ENCODE data around the gene DNAH14. TPM values are rescaled to one million over a fixed set of nuclear protein-coding genes. Genes with fewer than 3 reads are reported as not detected.
"Not testable (repeated sequence)": the region's sequence is repeated elsewhere in the genome, so short reads cannot be mapped to it uniquely, and the experiment has no call there.

Gene DNAH14
- total RNA-seq, 2 donors from 2014 or later = 2.6 TPM; not detected in 1

GRCh38 chr1:225155555-225155954 is 226.1 kb downstream of the DNAH14 start:
- Histone ChIP-seq H3K4me1 (ENCODE audit: control insufficient read depth in 1 of 2, low read depth in 2 of 2) (no peaks in the 10 kb centered on the region), H3K36me3 (no peaks in the 10 kb centered on the region), H3K4me3 (no peak overlapping the region), H3K27ac (no peak overlapping the region), H3K9me3 (no peaks in the 10 kb centered on the region), H3K27me3 (replicated peaks; ENCODE audit: insufficient read depth) (no peaks in the 10 kb centered on the region)
- ATAC-seq (ENCODE audit: insufficient number of reproducible peaks, low FRiP score, low read depth) (no peak), DNase-seq (ENCODE audit: low spot score) (no peak)
- no peak for TF ChIP-seq CTCF (IDR thresholded peaks at IDR 0.05)

GRCh38 chr1:225156254-225156653 is 226.8 kb downstream of the DNAH14 start:
- ATAC-seq (ENCODE audit: insufficient number of reproducible peaks, low FRiP score, low read depth) = no peak
- no peaks in the 10 kb centered on the region for H3K9me3 ChIP-seq
- TF ChIP-seq CTCF (IDR thresholded peaks at IDR 0.05) = no peak

GRCh38 chr1:225158291-225158690 is 228.8 kb downstream of the DNAH14 start:
- Histone ChIP-seq H3K27ac (no peak overlapping the region), H3K4me1 (ENCODE audit: control insufficient read depth in 1 of 2, low read depth in 2 of 2) (no peaks in the 10 kb centered on the region), H3K4me3 (no peak overlapping the region), H3K27me3 (replicated peaks; ENCODE audit: insufficient read depth) (no peaks in the 10 kb centered on the region), H3K9me3 (no peaks in the 10 kb centered on the region), H3K36me3 (no peaks in the 10 kb centered on the region)
- ATAC-seq (ENCODE audit: insufficient number of reproducible peaks, low FRiP score, low read depth) = no peak
- DNase-seq (ENCODE audit: low spot score) = no peak
- TF ChIP-seq CTCF (IDR thresholded peaks at IDR 0.05) = no peak

More at GRCh38 chr1:225156254-225156653, 226.8 kb downstream of the DNAH14 start:
- no peak for DNase-seq (ENCODE audit: low spot score)
- H3K4me1 ChIP-seq (ENCODE audit: control insufficient read depth in 1 of 2, low read depth in 2 of 2) = no peaks in the 10 kb centered on the region
- H3K4me3 ChIP-seq = no peak overlapping the region
- no peaks in the 10 kb centered on the region for H3K27me3 ChIP-seq (replicated peaks; ENCODE audit: insufficient read depth)
- no peaks in the 10 kb centered on the region for H3K36me3 ChIP-seq
- no peak overlapping the region for H3K27ac ChIP-seq

GRCh38 chr1:225159793-225160192 is 230.3 kb downstream of the DNAH14 start:
- H3K27me3 ChIP-seq (replicated peaks; ENCODE audit: insufficient read depth) = no peaks in the 10 kb centered on the region
- no peaks in the 10 kb centered on the region for H3K9me3 ChIP-seq
- no peaks in the 10 kb centered on the region for H3K36me3 ChIP-seq
- no peak overlapping the region for H3K4me3 ChIP-seq
- no peak for DNase-seq (ENCODE audit: low spot score)
- no peak overlapping the region for H3K27ac ChIP-seq
- TF ChIP-seq CTCF (IDR thresholded peaks at IDR 0.05) = no peak
- no peaks in the 10 kb centered on the region for H3K4me1 ChIP-seq (ENCODE audit: control insufficient read depth in 1 of 2, low read depth in 2 of 2)
- no peak for ATAC-seq (ENCODE audit: insufficient number of reproducible peaks, low FRiP score, low read depth)

GRCh38 chr1:225177409-225177808 is 247.9 kb downstream of the DNAH14 start:
- not testable (repeated sequence) for H3K4me1 ChIP-seq (ENCODE audit: control insufficient read depth in 1 of 2, low read depth in 2 of 2); ATAC-seq (ENCODE audit: insufficient number of reproducible peaks, low FRiP score, low read depth); DNase-seq (ENCODE audit: low spot score); H3K27me3 ChIP-seq (replicated peaks; ENCODE audit: insufficient read depth); H3K4me3 ChIP-seq; H3K27ac ChIP-seq; H3K9me3 ChIP-seq; H3K36me3 ChIP-seq

- H3K4me3 ChIP-seq = no peak overlapping the region
- TF ChIP-seq CTCF (IDR thresholded peaks at IDR 0.05) = no peak
- H3K27ac ChIP-seq = no peak overlapping the region
- DNase-seq (ENCODE audit: low spot score) (no peak), ATAC-seq (ENCODE audit: insufficient number of reproducible peaks, low FRiP score, low read depth) (no peak)
- no peaks in the 10 kb centered on the region for H3K27me3 ChIP-seq (replicated peaks; ENCODE audit: insufficient read depth)
- no peaks in the 10 kb centered on the region for H3K36me3 ChIP-seq
- no peaks in the 10 kb centered on the region for H3K4me1 ChIP-seq (ENCODE audit: control insufficient read depth in 1 of 2, low read depth in 2 of 2)
- H3K9me3 ChIP-seq = peaks cover 5% of the 10 kb centered on the region
These were observed 250.2 kb downstream of the DNAH14 start for GRCh38 chr1:225179686-225180085.

All from thoracic aorta (tissue), 2 donors.